ENCODE results near the gene TTC28. TPM values are rescaled to one million over a fixed set of nuclear protein-coding genes. Genes with fewer than 3 reads are reported as not detected.

The TTC28 gene
- total RNA-seq, 1 donor from 2014 or later, result 16.4 TPM

DNA sequence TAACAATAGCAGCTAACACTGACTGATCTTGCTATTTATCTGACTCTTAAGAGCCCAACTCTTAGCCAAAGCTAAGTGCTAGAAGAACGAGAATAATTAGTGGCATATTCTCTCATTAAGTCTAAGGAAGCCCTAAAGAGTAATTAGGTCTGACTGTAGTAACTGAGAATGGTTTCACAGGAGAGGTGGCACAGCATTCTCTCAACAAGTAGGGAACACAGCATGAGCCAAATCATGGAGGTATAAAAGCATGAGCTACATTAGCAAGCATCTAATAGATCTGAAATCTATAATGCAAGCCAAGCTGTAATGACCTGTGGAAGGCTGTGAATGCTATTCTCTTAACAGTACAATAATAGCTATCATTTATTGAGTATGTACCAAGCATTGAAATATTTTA lies 230.6 kb downstream of the TTC28 start:
- no peak for DNase-seq
- intact Hi-C loops (cut with micrococcal nuclease), result loop anchor here (10.0 kb wide), 1 partner anchor 394 kb away; no protein-coding TSS in a partner anchor
- TF ChIP-seq, protein P1, sequence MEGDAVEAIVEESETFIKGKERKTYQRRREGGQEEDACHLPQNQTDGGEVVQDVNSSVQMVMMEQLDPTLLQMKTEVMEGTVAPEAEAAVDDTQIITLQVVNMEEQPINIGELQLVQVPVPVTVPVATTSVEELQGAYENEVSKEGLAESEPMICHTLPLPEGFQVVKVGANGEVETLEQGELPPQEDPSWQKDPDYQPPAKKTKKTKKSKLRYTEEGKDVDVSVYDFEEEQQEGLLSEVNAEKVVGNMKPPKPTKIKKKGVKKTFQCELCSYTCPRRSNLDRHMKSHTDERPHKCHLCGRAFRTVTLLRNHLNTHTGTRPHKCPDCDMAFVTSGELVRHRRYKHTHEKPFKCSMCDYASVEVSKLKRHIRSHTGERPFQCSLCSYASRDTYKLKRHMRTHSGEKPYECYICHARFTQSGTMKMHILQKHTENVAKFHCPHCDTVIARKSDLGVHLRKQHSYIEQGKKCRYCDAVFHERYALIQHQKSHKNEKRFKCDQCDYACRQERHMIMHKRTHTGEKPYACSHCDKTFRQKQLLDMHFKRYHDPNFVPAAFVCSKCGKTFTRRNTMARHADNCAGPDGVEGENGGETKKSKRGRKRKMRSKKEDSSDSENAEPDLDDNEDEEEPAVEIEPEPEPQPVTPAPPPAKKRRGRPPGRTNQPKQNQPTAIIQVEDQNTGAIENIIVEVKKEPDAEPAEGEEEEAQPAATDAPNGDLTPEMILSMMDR (IDR thresholded peaks at IDR 0.05; ENCODE audit: borderline replicate concordance), result no peak

DNA sequence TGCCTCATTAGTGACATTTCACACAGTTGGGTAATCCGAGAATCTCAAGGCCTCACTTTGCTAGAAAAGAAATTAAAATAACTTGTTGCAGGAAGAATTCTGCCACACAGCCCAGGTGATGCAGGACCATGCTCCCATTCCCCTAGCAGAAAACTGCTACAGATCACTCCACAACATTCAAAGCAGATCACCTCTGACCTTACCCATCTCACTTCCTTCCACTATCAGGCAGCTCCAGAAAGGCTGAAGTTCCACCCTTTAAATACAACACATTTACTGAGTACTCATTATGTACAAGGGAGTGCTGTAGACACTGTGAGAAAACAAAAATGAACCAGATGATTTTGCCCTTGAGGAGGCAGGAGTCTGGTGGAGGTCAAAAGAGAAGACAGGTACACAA lies 231.0 kb downstream of the TTC28 start:
- intact Hi-C loops (cut with micrococcal nuclease), result loop anchor here (10.0 kb wide), 1 partner anchor 394 kb away; no protein-coding TSS in a partner anchor
- TF ChIP-seq, protein P1 (IDR thresholded peaks at IDR 0.05; ENCODE audit: borderline replicate concordance), result no peak
- Histone ChIP-seq H3K36me3 (no peaks in the 10 kb centered on the region), H3K4me1 (peaks cover 13% of the 10 kb centered on the region), H3K27ac (replicated peaks) (no peak overlapping the region), H3K27me3 (ENCODE audit: low read depth) (no peaks in the 10 kb centered on the region), H3K9me3 (replicated peaks) (peaks cover 5% of the 10 kb centered on the region), H3K4me3 (no peak overlapping the region)
- no peak for DNase-seq

More for the DNA sequence above, 230.6 kb downstream of the TTC28 start:
- Histone ChIP-seq H3K9me3 (replicated peaks) (peaks cover 5% of the 10 kb centered on the region), H3K27me3 (ENCODE audit: low read depth) (no peaks in the 10 kb centered on the region), H3K36me3 (no peaks in the 10 kb centered on the region), H3K4me1 (peaks cover 9% of the 10 kb centered on the region), H3K4me3 (no peak overlapping the region), H3K27ac (replicated peaks) (no peak overlapping the region)

DNA sequence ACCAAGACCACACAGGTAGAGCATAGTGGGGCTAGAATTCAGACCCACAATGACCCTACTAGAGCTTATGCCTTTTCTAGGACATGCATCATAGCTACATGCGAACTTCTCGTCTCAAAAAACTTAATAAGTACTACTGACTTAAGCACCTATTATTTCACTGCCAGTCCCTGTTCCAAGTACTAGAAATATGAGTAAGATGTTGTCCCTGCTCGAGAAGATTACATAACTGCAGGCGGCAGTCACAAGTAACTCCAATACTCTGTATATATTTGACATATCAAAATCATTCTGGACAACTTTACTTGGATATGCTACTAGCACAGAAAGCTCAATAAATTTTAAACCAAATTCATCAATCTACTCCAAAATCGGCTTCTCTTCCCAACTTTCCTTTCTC lies 235.0 kb downstream of the TTC28 start:
- no peaks in the 10 kb centered on the region for H3K9me3 ChIP-seq (replicated peaks)
- H3K4me1 ChIP-seq, result peaks cover 49% of the 10 kb centered on the region
- intact Hi-C loops (cut with micrococcal nuclease), result loop anchor here (10.0 kb wide), 1 partner anchor 390 kb away; no protein-coding TSS in a partner anchor
- H3K27me3 ChIP-seq (ENCODE audit: low read depth), result no peaks in the 10 kb centered on the region
- TF ChIP-seq, protein P1 (IDR thresholded peaks at IDR 0.05; ENCODE audit: borderline replicate concordance), result no peak
- H3K36me3 ChIP-seq, result no peaks in the 10 kb centered on the region
- no peak overlapping the region for H3K4me3 ChIP-seq
- DNase-seq, result no peak
- no peak overlapping the region for H3K27ac ChIP-seq (replicated peaks)

DNA sequence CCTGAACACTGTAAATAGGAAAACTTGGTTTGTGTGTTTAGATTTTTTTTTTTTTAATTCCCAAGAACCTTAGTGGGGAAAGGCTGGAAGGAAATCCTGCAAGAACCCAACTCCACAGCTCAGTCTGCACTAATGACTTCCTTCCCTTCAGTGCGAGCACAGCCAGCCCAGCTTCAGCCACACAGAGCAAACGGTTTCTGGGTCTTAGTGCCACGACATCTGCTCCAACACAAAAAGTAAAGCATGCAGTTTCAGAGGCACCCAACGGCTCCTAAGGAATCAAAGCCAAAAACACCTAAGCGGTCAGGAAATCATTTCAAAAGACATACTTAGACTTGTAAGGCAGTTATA lies 236.1 kb downstream of the TTC28 start:
- no peaks in the 10 kb centered on the region for H3K27me3 ChIP-seq (ENCODE audit: low read depth)
- no peaks in the 10 kb centered on the region for H3K9me3 ChIP-seq (replicated peaks)
- DNase-seq, result peak; percentile 60
- peak overlapping the region; percentile 91 for H3K27ac ChIP-seq (replicated peaks)
- peak overlapping the region; percentile 81 for H3K4me3 ChIP-seq
- intact Hi-C loops (cut with micrococcal nuclease), result loop anchor here (10.0 kb wide), 1 partner anchor 389 kb away; no protein-coding TSS in a partner anchor
- TF ChIP-seq, protein P1 (IDR thresholded peaks at IDR 0.05; ENCODE audit: borderline replicate concordance), result no peak
- no peaks in the 10 kb centered on the region for H3K36me3 ChIP-seq
- H3K4me1 ChIP-seq, result peaks cover 59% of the 10 kb centered on the region

DNA sequence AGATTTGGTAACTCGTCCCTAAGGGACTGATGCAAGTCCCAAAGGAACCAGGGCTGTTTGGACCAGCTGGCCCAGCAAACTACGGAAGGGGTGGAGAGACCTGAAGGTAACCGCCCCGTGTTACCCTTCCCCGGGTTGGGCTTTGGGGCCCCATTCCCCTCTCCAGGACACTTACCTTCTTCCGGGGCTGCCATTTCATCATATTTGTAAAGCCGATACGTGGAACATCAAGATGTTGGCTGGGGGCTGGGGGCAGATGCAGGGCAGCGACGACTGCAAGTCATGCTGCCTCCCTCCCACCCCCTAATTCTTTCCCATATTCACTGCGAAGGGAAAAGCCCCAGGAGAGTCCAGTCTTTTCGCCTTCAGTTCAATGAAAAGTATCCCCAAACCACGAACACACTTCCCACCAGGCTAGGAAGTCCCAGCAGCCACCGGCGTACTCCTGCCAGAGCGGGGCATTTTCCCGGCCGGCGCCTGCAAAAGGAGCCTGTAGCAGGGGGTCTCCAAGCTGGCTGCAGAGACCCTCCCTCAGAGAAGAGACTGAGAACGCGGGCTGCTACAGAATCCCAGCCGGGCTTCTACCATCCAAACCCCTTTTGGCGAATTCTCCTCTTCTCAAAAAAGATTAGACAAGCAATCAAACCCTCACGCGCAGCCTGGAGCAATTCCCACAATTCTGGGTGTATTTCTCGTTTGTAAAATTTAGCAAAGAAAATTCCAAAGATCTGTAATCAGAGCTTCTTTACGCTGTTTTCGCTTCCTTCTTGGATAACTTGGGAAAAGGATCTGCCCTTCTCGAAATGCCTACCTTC lies 236.7 kb downstream of the TTC28 start:
- intact Hi-C loops (cut with micrococcal nuclease), result loop anchor here (10.0 kb wide), 1 partner anchor 388 kb away; no protein-coding TSS in a partner anchor
- Histone ChIP-seq H3K36me3 (no peaks in the 10 kb centered on the region), H3K9me3 (replicated peaks) (no peaks in the 10 kb centered on the region), H3K27me3 (ENCODE audit: low read depth) (no peaks in the 10 kb centered on the region), H3K27ac (replicated peaks) (peak overlapping the region; percentile 91), H3K4me3 (peak overlapping the region; percentile 81), H3K4me1 (peaks cover 64% of the 10 kb centered on the region)
- TF ChIP-seq, protein P1 (IDR thresholded peaks at IDR 0.05; ENCODE audit: borderline replicate concordance), result no peak
- DNase-seq, result peak; percentile 23

Measured in left ventricle myocardium inferior (tissue), 1 donor.